Smooth muscle cell (in vitro differentiated cells): ENCODE data around the gene TP73. TPM values are rescaled to one million over a fixed set of nuclear protein-coding genes. Genes with fewer than 3 reads are reported as not detected.

Experiments used
- DNase-seq: peaks from one replicate; lab custom pipeline; 2025; ENCODE audit not compliant: unreplicated experiment; lab: John Stamatoyannopoulos, UW
- H2AFZ ChIP-seq: fragments of 200-600 bp; sonication (generic); 2 replicates; pipeline ENCODE4 v1.6.0; 2016; ENCODE audit warnings: antibody characterized with exemption, low read depth, mild to moderate bottlenecking
- H3F3A ChIP-seq: fragments of 200-600 bp; sonication (generic); 2 replicates; pipeline ENCODE4 v1.6.0; 2017; ENCODE audit warnings: antibody characterized with exemption, low read depth
- H3K27ac ChIP-seq: fragments of 200-600 bp; sonication (generic); 2 replicates; pipeline ENCODE4 v1.5.1; 2016; ENCODE audit warnings: low read depth, mild to moderate bottlenecking
- H3K27me3 ChIP-seq: fragments of 200-600 bp; sonication (generic); 2 replicates; pipeline ENCODE4 v1.6.1; 2016; ENCODE audit warnings: low read depth, mild to moderate bottlenecking
- H3K36me3 ChIP-seq: fragments of 200-600 bp; sonication (generic); 2 replicates; pipeline ENCODE4 v1.5.1; 2016; ENCODE audit warnings: low read depth
- H3K4me1 ChIP-seq: fragments of 200-600 bp; sonication (generic); 2 replicates; pipeline ENCODE4 v1.5.1; 2016; ENCODE audit warnings: low read depth
- H3K4me2 ChIP-seq: fragments of 200-600 bp; sonication (generic); 2 replicates; pipeline ENCODE4 v1.6.0; 2016; ENCODE audit warnings: mild to moderate bottlenecking
- H3K4me3 ChIP-seq: fragments of 200-600 bp; sonication (generic); 2 replicates; pipeline ENCODE4 v1.5.1; 2016; ENCODE audit warnings: mild to moderate bottlenecking
- H3K79me2 ChIP-seq: fragments of 200-600 bp; sonication (generic); 2 replicates; pipeline ENCODE4 v1.6.0; 2016; ENCODE audit warnings: low read depth, mild to moderate bottlenecking
- H3K9ac ChIP-seq: fragments of 200-600 bp; sonication (generic); 2 replicates; pipeline ENCODE4 v1.6.0; 2016; ENCODE audit warnings: low read depth
- H3K9me3 ChIP-seq: fragments of 200-600 bp; sonication (generic); replicated peaks from 2 replicates; pipeline ENCODE4 v1.5.1; 2016; ENCODE audit warnings: low read depth
- H4K20me1 ChIP-seq: fragments of 200-600 bp; sonication (generic); 2 replicates; pipeline ENCODE4 v1.6.0; 2016; ENCODE audit warnings: low read depth
- CTCF ChIP-seq: fragments of 200-600 bp; sonication (generic); IDR thresholded peaks from 2 replicates; pipeline ENCODE4 v1.5.1; 2017; ENCODE audit warnings: borderline replicate concordance, mild to moderate bottlenecking, antibody characterized with exemption; ENCODE audit not compliant: insufficient read depth, poor library complexity, severe bottlenecking
- WGBS: methylation state at CpG from one replicate; pipeline ENCODE4 v1.1.7; 2016; ENCODE audit warnings: low lambda C conversion rate; 5-methylcytosine and 5-hydroxymethylcytosine counted together
- polyA plus RNA-seq: library from polyadenylated mRNA; unstranded; fragments of >200 nt; fragmentation: Nextera tagmentation; extraction: Ambion mirVana; gene quantifications from 2 replicates; pipeline ENCODE4 v1.2.1, GENCODE V29; 2016
- total RNA-seq: library from RNA; depleted of rRNA; stranded (reverse); fragments of >200 nt; gene quantifications from 2 replicates; pipeline ENCODE4 v1.2.3, GENCODE V29; 2014

Gene TP73
- total and polyA plus RNA-seq, 2 experiments from 2014 or later: 0.22 TPM; not detected in 1

GRCh38 chr1:3633344-3634058 is 18.8 kb upstream of the TP73 start:
- DNase-seq: no peak

GRCh38 chr1:3634059-3634800 is 18.1 kb upstream of the TP73 start:
- TF ChIP-seq CTCF: no peak
- H3K27me3 ChIP-seq: no peaks in the 10 kb centered on the region
- H3K79me2 ChIP-seq: no peaks in the 10 kb centered on the region
- no peaks in the 10 kb centered on the region for H4K20me1 ChIP-seq
- no peaks in the 10 kb centered on the region for H3K4me1 ChIP-seq
- H3K4me2 ChIP-seq: no peak overlapping the region
- H3K27ac ChIP-seq: no peak overlapping the region
- H3K36me3 ChIP-seq: no peaks in the 10 kb centered on the region
- no peak for DNase-seq
- H3F3A ChIP-seq: no peaks in the 10 kb centered on the region
- no peak overlapping the region for H3K9ac ChIP-seq
- WGBS: 96% methylated on average over 22 of the region's 22 CpGs
- no peak overlapping the region for H3K4me3 ChIP-seq
- H3K9me3 ChIP-seq: no peaks in the 10 kb centered on the region
- no peak overlapping the region for H2AFZ ChIP-seq

More at GRCh38 chr1:3633344-3634058, 18.8 kb upstream of the TP73 start:
- Histone ChIP-seq H3K9me3 (no peaks in the 10 kb centered on the region), H3K36me3 (no peaks in the 10 kb centered on the region), H3K9ac (no peak overlapping the region), H3K4me1 (no peaks in the 10 kb centered on the region), H4K20me1 (no peaks in the 10 kb centered on the region), H3K4me3 (no peak overlapping the region), H2AFZ (no peak overlapping the region), H3F3A (no peaks in the 10 kb centered on the region), H3K79me2 (no peaks in the 10 kb centered on the region), H3K27ac (no peak overlapping the region), H3K27me3 (no peaks in the 10 kb centered on the region), H3K4me2 (no peak overlapping the region)
- 97% methylated on average over 28 of the region's 28 CpGs for WGBS
- no peak for TF ChIP-seq CTCF

DNA sequence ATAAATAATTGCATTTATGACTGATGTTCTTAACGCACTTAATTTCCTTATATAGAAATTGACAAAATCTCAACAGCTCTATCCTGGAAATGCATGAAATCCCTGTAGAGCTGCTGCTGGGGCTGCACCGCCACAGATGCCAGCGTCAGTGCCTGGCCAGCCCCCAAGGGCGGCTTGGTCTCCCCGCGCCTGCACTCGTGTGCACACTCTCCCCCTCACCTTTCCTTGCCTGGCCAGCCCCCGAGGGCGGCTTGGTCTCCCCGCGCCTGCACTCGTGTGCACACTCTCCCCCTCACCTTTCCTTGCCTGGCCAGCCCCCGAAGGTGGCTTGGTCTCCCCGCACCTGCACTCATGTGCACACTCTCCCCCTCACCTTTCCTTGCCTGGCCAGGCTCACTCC is 16.2 kb upstream of the TP73 start:
- Histone ChIP-seq H3K4me2 (no peak overlapping the region), H3K9ac (no peak overlapping the region), H4K20me1 (no peaks in the 10 kb centered on the region), H3K79me2 (no peaks in the 10 kb centered on the region), H3K9me3 (no peaks in the 10 kb centered on the region), H3K4me3 (no peak overlapping the region), H2AFZ (no peak overlapping the region), H3K27me3 (no peaks in the 10 kb centered on the region), H3K36me3 (no peaks in the 10 kb centered on the region), H3K27ac (no peak overlapping the region), H3K4me1 (no peaks in the 10 kb centered on the region), H3F3A (no peaks in the 10 kb centered on the region)
- TF ChIP-seq CTCF: no peak
- no peak for DNase-seq
- WGBS: over 99% methylated on average over 14 of the region's 14 CpGs
